Choroid plexus epithelial cell (primary cell): ENCODE results near the gene NSF.

Experiments used
- DNase-seq: peaks from one replicate; pipeline ENCODE4 v3.0.0-alpha.2; 2010; ENCODE audit warnings: low read depth
- H3K4me3 ChIP-seq: 2 replicates; pipeline ENCODE4 v1.5.1; 2011; ENCODE audit warnings: low read depth, mild to moderate bottlenecking, control low read depth, low read length, moderate library complexity
- CTCF ChIP-seq: conservative IDR thresholded peaks from 2 replicates; pipeline ENCODE4 v1.5.1; 2011; ENCODE audit warnings: low read depth, mild to moderate bottlenecking, control low read depth, inconsistent platforms, low read length, moderate library complexity

NSF gene

GRCh38 chr17:46780003-46780373 is 189.5 kb downstream of the NSF start:
- DNase-seq: no peak
- TF ChIP-seq CTCF: no peak
- H3K4me3 ChIP-seq: no peak overlapping the region

GRCh38 chr17:46782250-46782953 is 191.9 kb downstream of the NSF start:
- DNase-seq: peak; percentile 58
- TF ChIP-seq CTCF: peak; percentile 79
- no peak overlapping the region for H3K4me3 ChIP-seq

GRCh38 chr17:46783031-46783593 is 192.6 kb downstream of the NSF start:
- no peak overlapping the region for H3K4me3 ChIP-seq
- TF ChIP-seq CTCF: no peak
- no peak for DNase-seq

GRCh38 chr17:46785696-46786095 is 195.2 kb downstream of the NSF start:
- H3K4me3 ChIP-seq: no peak overlapping the region
- DNase-seq: no peak
- TF ChIP-seq CTCF: no peak

- TF ChIP-seq CTCF: no peak
- DNase-seq: no peak
- no peak overlapping the region for H3K4me3 ChIP-seq
These were observed 197.0 kb downstream of the NSF start for GRCh38 chr17:46787478-46787877.

- no peak for TF ChIP-seq CTCF
- no peak for DNase-seq
- H3K4me3 ChIP-seq: no peak overlapping the region
These were observed 197.8 kb downstream of the NSF start for GRCh38 chr17:46788300-46788699.

- DNase-seq: no peak
- TF ChIP-seq CTCF: no peak
- no peak overlapping the region for H3K4me3 ChIP-seq
These were observed 198.3 kb downstream of the NSF start for GRCh38 chr17:46788796-46789195.
